GM10266 (cell line): ENCODE data around the gene TYMP.
A peak's percentile ranks its signal among the peaks of the same experiment; 100 is the strongest.

Source experiments
- DNase-seq: peaks from one replicate; pipeline ENCODE4 v3.0.0; 2012; ENCODE audit errors: extremely low spot score
- CTCF ChIP-seq: IDR thresholded peaks from 2 replicates; pipeline ENCODE4 v1.5.1; 2012; ENCODE audit warnings: mild to moderate bottlenecking, low read depth; ENCODE audit not compliant: control insufficient read depth, insufficient read depth; ENCODE audit errors: missing control alignments

The TYMP gene

GRCh38 chr22:50483106-50483505 lies 46.7 kb downstream of the TYMP start:
- TF ChIP-seq CTCF: no peak
- no peak for DNase-seq

- DNase-seq: no peak
- no peak for TF ChIP-seq CTCF
Measured at GRCh38 chr22:50482107-50483074, 47.4 kb downstream of the TYMP start.

GRCh38 chr22:50481440-50482106 lies 48.2 kb downstream of the TYMP start, which contains the start of gene ADM2:
Gene ADM2, plus strand, starts transcription at chr22:50481543. Its CDS starts 305 bp downstream, at chr22:50481848.
- no peak for TF ChIP-seq CTCF
- DNase-seq: peak; percentile 84

GRCh38 chr22:50481045-50481439 lies 48.8 kb downstream of the TYMP start:
- no peak for TF ChIP-seq CTCF

GRCh38 chr22:50479721-50480120 lies 50.1 kb downstream of the TYMP start:
- TF ChIP-seq CTCF: no peak
- DNase-seq: no peak

More at GRCh38 chr22:50481045-50481439, 48.8 kb downstream of the TYMP start:
- DNase-seq: no peak

GRCh38 chr22:50477923-50478322 lies 51.9 kb downstream of the TYMP start:
- DNase-seq: no peak
- no peak for TF ChIP-seq CTCF

GRCh38 chr22:50476868-50477267 lies 52.9 kb downstream of the TYMP start:
- no peak for TF ChIP-seq CTCF
- no peak for DNase-seq
